ENCODE data around the gene TAS1R2.

DNA sequence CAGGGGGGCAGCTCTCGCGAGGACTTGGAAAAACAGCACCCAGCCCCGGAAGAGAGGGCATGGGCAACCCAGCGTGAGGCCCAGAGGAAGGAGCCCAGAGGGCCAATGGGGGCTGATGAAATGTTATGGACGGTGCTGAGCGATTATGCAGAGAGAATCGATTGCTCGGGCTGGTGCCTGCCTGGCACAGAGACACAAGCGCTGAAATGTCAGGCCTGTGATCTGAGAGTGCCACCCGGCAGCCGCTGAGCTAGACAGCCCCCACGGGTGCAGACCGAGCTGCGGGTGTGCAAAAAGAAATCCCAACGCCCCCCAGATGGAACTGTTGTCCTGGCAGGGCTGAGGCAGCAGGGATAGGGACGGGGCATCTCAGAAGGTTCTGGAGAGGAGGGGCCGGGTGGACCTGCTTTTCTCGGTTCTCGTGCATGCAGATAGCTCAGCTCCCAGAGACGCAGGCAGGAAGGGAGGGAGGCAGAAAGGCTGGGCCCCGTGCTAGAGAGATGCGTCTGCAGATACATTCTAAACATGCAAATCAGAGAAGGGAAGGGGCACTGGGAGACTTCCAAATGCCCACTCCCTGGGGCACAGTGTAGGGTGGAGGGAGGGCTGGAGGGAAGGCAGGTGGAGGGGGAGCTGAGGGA is 41.5 kb downstream of the TAS1R2 start:
- TF ChIP-seq, protein P1, sequence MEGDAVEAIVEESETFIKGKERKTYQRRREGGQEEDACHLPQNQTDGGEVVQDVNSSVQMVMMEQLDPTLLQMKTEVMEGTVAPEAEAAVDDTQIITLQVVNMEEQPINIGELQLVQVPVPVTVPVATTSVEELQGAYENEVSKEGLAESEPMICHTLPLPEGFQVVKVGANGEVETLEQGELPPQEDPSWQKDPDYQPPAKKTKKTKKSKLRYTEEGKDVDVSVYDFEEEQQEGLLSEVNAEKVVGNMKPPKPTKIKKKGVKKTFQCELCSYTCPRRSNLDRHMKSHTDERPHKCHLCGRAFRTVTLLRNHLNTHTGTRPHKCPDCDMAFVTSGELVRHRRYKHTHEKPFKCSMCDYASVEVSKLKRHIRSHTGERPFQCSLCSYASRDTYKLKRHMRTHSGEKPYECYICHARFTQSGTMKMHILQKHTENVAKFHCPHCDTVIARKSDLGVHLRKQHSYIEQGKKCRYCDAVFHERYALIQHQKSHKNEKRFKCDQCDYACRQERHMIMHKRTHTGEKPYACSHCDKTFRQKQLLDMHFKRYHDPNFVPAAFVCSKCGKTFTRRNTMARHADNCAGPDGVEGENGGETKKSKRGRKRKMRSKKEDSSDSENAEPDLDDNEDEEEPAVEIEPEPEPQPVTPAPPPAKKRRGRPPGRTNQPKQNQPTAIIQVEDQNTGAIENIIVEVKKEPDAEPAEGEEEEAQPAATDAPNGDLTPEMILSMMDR (IDR thresholded peaks at IDR 0.05) = no peak
- TF ChIP-seq POLR2A (IDR thresholded peaks at IDR 0.05) = no peak
